GM19025 (cell line): ENCODE data around the gene KRT39.

ENCODE experiments used
- ATAC-seq: cut with Tn5 transposase; IDR thresholded peaks from one replicate; pipeline ENCODE4 v1.9.1; 2021; ENCODE audit warnings: mild to moderate bottlenecking, low read depth, moderate library complexity; ENCODE audit not compliant: unreplicated experiment

The KRT39 gene

DNA sequence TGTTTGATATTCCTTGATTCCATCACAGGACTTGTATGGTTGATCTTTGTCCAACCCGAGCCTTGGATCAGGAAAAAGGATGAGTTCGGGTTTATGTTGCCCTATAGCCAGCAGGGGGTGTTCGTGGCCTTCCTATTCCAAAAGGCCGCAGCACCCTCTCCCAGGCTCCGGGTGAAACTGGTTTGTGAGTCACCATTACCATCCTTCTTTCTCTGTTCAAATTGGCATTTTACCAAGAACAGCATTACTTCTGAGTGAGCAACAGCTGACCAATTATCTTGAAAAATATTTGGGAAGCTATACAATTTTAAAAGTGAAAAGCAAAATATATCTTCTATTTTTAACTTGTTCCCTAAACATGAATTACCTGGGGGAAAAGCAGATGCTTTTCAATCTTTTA is 57.4 kb downstream of the KRT39 start:
- ATAC-seq, result no peak
